Activated T-helper 2 cell treated with anti-CD3 and anti-CD28 coated beads, Interferon-gamma antibody, Interleukin-2, Interleukin-4, amounts not matched to agents 10 μg/mL and 5 μg/mL and 100 μg/mL, durations not matched to agents 14 hours and 24 hours and 36 hours (primary cell): ENCODE data around the gene BMP6. TPM values are rescaled to one million over a fixed set of nuclear protein-coding genes. Genes with fewer than 3 reads are reported as not detected.

Experiments used
- total RNA-seq: library from RNA; stranded (reverse); gene quantifications from 2 replicates; pipeline ENCODE4 v1.2.3, GENCODE V29; 2022

The BMP6 gene
- total RNA-seq, 1 donor from 2014 or later: 1.1 TPM

Other genes with a start within 250 kb of the BMP6 start
- gene DSP, start 184.4 kb upstream of the BMP6 start, total RNA-seq: 0.02 TPM in 2 replicates
- gene SNRNP48, start 135.9 kb upstream of the BMP6 start, total RNA-seq: 16.8 and 17.7 TPM in 2 replicates
- gene TXNDC5, start 184.7 kb downstream of the BMP6 start, total RNA-seq: 113 and 117 TPM in 2 replicates